GM15510 (cell line): ENCODE data around the gene HEATR1.

Experiments used
- POLR2A ChIP-seq: IDR thresholded peaks from 3 replicates; pipeline ENCODE4 v1.6.1; 2011; ENCODE audit warnings: borderline replicate concordance; ENCODE audit not compliant: insufficient read length; ENCODE audit errors: extremely low read depth

The HEATR1 gene

DNA sequence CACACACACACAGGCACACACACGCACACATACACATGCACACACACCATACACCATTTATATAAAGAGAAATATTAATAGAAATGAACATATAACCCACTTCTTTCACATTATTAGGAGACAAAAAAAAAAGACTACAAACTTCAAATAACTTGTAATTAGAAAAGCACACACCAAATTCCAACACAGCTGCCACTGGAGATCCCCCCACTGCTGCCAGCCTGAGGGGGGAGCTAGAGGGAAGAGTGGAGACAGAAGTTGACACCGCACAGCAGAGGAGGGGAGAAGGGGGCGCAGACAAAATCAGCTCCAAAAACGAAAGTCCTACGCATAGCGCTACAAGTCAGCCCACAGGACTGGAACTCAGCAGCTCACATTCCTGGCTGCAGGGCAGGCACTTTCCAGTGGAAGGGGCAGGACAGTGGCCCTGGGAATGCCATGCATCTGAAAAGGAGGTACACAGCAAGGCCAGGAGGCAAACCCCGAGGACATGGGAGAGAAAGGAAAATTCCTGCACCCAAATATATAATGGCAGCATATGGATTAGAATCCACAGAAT, 44.0 kb downstream of the HEATR1 start:
- TF ChIP-seq POLR2A = no peak

GRCh38 chr1:236558846-236559245, 45.5 kb downstream of the HEATR1 start:
- no peak for TF ChIP-seq POLR2A

- TF ChIP-seq POLR2A = no peak
Measured at GRCh38 chr1:236558081-236558480, 46.2 kb downstream of the HEATR1 start.

- TF ChIP-seq POLR2A = no peak
Measured at GRCh38 chr1:236556606-236557005, 47.7 kb downstream of the HEATR1 start.

GRCh38 chr1:236553370-236553769, 50.9 kb downstream of the HEATR1 start:
- no peak for TF ChIP-seq POLR2A

- TF ChIP-seq POLR2A = no peak
Measured at GRCh38 chr1:236552901-236553300, 51.4 kb downstream of the HEATR1 start.

DNA sequence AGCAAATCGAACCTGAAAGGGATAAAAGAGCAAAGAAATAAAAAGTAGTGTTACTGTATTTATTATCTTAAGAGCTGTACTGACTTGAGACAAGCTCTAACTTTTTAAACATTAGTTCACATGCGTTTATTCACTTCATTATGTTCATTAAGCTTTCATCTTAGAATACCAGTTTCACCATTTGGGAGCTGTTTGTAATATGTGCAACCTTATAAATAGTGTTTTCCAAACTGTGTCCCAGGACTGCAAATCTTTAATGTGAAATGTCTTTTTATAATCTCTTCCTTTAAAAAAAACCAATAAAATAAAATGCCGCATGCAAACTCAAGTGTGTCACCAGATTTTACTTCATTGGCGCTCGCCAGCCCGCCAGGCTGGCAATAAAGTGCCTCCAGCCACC, 52.2 kb downstream of the HEATR1 start:
- TF ChIP-seq POLR2A = no peak

GRCh38 chr1:236550961-236551851, 53.1 kb downstream of the HEATR1 start:
- TF ChIP-seq POLR2A = no peak

DNA sequence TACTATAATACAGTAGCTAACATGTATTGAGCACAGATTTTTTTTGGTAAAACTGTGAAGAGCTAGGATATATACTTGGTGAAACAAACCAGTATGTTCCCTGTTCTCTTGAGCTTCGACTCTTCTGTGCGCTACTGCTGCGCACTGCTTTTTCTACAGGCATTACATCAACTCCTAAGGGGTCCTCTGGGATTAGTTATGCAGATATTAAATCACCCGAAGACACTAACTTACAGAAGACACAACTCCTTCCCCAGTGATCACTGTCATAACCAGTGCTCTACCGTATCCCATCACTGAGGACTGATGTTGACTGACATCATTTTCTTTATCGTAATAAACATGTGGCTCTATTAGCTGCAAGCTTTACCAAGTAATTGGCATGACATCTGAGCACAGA, 55.9 kb downstream of the HEATR1 start:
- no peak for TF ChIP-seq POLR2A

- TF ChIP-seq POLR2A = no peak
Measured at GRCh38 chr1:236545621-236546169, 58.6 kb downstream of the HEATR1 start.

DNA sequence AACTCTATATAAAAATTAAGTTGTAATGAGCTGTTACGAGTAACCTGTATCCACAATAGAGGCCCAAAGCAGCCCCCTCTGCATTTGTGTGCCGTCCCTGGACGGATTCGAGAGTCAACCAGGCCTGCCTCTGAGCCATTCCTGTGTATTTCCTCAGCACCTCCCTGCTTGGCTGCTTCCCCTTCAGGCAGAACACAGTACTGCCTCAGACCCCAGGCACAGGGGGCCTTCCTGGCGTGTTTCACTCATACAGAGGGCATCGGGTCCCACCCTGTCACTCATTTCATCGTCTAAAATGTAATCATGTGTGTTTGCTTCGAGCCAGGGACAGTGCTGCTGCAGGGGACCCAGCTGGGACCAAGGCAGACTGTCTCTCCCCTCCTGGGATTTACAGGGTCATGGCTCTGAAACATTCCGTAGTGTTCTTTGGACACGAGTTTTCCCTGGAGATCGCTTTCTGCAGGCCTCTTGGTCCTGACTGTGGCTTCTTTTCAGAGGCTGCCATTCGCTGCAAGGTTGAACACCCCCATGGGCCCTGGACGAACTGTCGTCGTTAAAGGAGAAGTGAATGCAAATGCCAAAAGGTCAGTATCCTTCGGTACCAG, 61.1 kb downstream of the HEATR1 start:
- TF ChIP-seq POLR2A = no peak

DNA sequence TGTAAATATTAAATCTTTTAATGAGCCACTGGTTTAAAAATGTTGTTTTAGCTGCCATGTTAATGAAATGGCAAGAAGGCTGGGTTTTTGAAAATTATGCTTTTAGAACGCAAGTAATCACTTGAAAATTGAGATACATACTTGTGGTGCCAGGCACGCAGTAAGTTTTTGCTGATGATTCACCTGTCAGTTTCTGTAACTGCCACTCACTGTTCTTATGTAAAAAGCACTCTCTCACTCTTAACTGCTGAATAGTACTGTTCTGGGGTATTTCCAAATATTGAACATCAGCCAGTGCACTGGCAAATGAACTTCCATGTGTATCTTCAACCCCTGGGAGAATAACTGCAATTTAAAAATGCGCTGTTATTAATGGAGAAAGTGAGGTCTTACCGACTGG, 62.6 kb downstream of the HEATR1 start:
- no peak for TF ChIP-seq POLR2A

- no peak for TF ChIP-seq POLR2A
Measured at GRCh38 chr1:236540813-236541465, 63.4 kb downstream of the HEATR1 start.

- TF ChIP-seq POLR2A = no peak
Measured at GRCh38 chr1:236536540-236536939, 67.8 kb downstream of the HEATR1 start.

- no peak for TF ChIP-seq POLR2A
Measured at GRCh38 chr1:236535662-236536161, 68.6 kb downstream of the HEATR1 start.
